Right lobe of liver (tissue), 4 donors: Measurements from ENCODE around the gene C17orf107.

ENCODE experiments used
- CTCF ChIP-seq, 4 donors: fragments of 200-600 bp in 3 of 4; fragments of 450-650 bp in 1 of 4; IDR thresholded peaks; one replicate each; pipeline versions ENCODE4 v1.5.1 to v1.8.0; 2016 to 2022; ENCODE audit warnings: antibody characterized with exemption in 4 of 4, mild to moderate bottlenecking in 2 of 4
- POLR2A ChIP-seq: fragments of 450-650 bp; IDR thresholded peaks from one replicate; pipeline ENCODE4 v1.6.1; 2017; ENCODE audit warnings: antibody characterized with exemption, mild to moderate bottlenecking
- donor health status: DM: no; HTN: no; CAD: no.
- donor health status: DM: no; HTN: no; CAD: no.
- donor health status: DM: no; HTN: yes; CAD: no.

GRCh38 chr17:4899341-4900230, at the start of gene C17orf107:
- TF ChIP-seq CTCF (IDR thresholded peaks at IDR 0.05) (no peak), POLR2A (peak; percentile 28)
